Measurements from ENCODE around the gene INO80B. TPM values are rescaled to one million over a fixed set of nuclear protein-coding genes. Genes with fewer than 3 reads are reported as not detected.
A peak's percentile ranks its signal among the peaks of the same experiment; 100 is the strongest.
"Not testable (repeated sequence)": the region's sequence is repeated elsewhere in the genome, so short reads cannot be mapped to it uniquely, and the experiment has no call there.

INO80B gene
- total and polyA plus RNA-seq, 2 of the 8 experiments (the other 6 are each of a cell fraction or from before 2014, with no cell fraction given): 3.9 to 18.5 TPM

DNA sequence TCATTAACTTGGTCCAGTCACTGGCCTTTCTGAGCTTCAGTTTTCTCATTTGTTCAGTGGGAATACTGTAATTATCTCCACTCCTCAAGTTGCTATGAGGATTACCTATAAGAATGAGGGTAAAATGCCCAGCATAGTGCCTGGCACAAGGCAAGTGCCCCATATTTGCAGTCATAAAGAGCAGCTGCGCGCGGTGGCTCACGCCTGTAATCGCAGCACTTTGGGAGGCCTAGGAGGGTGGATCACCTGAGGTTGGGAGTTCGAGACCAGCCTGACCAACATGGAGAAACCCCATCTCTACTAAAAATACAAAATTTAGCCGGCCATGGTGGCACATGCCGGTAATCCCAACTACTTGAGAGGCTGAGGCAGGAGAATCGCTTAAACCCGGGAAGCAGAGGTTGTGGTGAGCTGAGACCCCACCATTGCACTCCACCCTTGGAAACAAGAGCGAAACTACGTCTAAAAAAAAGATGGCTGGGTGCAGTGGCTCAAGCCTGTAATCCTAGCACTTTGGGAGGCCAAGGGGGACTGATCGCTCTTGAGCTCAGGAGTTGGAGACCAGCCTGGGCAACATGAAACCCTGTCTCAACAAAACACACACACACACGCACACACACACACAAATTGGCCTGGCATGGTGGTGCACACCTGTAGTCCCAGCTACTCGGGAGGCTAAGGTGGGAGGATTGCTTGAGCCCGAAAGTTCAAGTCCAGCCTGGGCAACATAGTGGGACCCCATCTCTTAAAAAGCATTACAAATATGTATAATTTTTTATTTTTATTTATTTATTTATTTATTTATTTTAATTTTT is 12.2 kb upstream of the INO80B start:
- Histone ChIP-seq H3K9ac (replicated peaks in 1 of 4; ENCODE audit: extremely low read depth in 1 of 4, low read depth in 3 of 4, low read length in 3 of 4) (peak overlapping the region in 1 of 4 experiments; percentile 77; a peak in 3 of 7 replicates), H3K4me1 (replicated peaks in 1 of 4; ENCODE audit: control insufficient read depth in 3 of 4, insufficient read depth in 4 of 4, low read length in 3 of 4) (peaks cover 4 to 13% (median 12%) of the 10 kb centered on the region in 4 experiments; a peak in 6 of 7 replicates), H3K4me3 (ENCODE audit: extremely low read depth in 1 of 4, insufficient read depth in 2 of 4, low read depth in 3 of 4, low read length in 4 of 4) (peak overlapping the region; percentile 69 to 90 (median 80)), H3K27ac (ENCODE audit: low read depth, low read length) (peak overlapping the region; percentile 87; the same call in 1 of the 2 replicates), H3K4me2 (ENCODE audit: insufficient read depth in 1 of 2, low read depth in 2 of 2, low read length in 2 of 2) (peak overlapping the region; percentile 68 to 92), H2BK15ac (ENCODE audit: low read length) (peak overlapping the region; percentile 92; the same call in 1 of the 2 replicates), H2BK5ac (ENCODE audit: low read depth, low read length) (peak overlapping the region; percentile 81; the same call in 1 of the 2 replicates), H2BK12ac (ENCODE audit: low read depth, low read length) (peak overlapping the region; percentile 39; the same call in 1 of the 2 replicates), H2AFZ (ENCODE audit: low read length) (peak overlapping the region; percentile 79), H3K79me2 (ENCODE audit: control insufficient read depth in 1 of 2, insufficient read depth in 2 of 2, low read length in 2 of 2) (peaks cover 4 to 26% of the 10 kb centered on the region in 2 experiments; a peak in 2 of 4 replicates)
- H4K91ac ChIP-seq (replicated peaks; ENCODE audit: insufficient read length, low read length); H4K5ac ChIP-seq (ENCODE audit: insufficient read length, low read depth, low read length); H3K23me2 ChIP-seq (ENCODE audit: low read depth, low read length); DNase-seq (ENCODE audit: low read depth in 1 of 2, low spot score in 2 of 2); H3K18ac ChIP-seq (ENCODE audit: extremely low read depth, low read length); H2BK120ac ChIP-seq (replicated peaks; ENCODE audit: low read depth, low read length); H3K79me1 ChIP-seq (ENCODE audit: low read depth, low read length); FAIRE-seq; H3K9me3 ChIP-seq (ENCODE audit: insufficient read depth in 2 of 2, low read depth in 1 of 2, low read length in 1 of 2); H4K20me1 ChIP-seq (replicated peaks in 1 of 2; ENCODE audit: control insufficient read depth in 1 of 2, insufficient read depth in 2 of 2, low read length in 2 of 2); H2BK20ac ChIP-seq (ENCODE audit: low read length); H3K36me3 ChIP-seq (ENCODE audit: control insufficient read depth in 2 of 4, insufficient read depth in 4 of 4, low read length in 3 of 4); H3K23ac ChIP-seq (ENCODE audit: insufficient read length); H3K27me3 ChIP-seq (replicated peaks in 1 of 4; ENCODE audit: control insufficient read depth in 3 of 4, extremely low read depth in 1 of 4, insufficient read depth in 3 of 4, low read length in 3 of 4); H3K14ac ChIP-seq (ENCODE audit: insufficient read length); H2AK5ac ChIP-seq (ENCODE audit: low read depth, low read length); H3K56ac ChIP-seq (replicated peaks; ENCODE audit: insufficient read length, low read depth, low read length); H3K4ac ChIP-seq (replicated peaks; ENCODE audit: insufficient read length, low read depth, low read length); H4K8ac ChIP-seq (ENCODE audit: extremely low read depth, insufficient read depth, low read length): not testable (repeated sequence)
- 78% methylated on average over 16 of the region's 16 CpGs; no CpG with 5 or more reads in 1 of the 2 experiments for WGBS, 2 experiments (ENCODE audit: extremely low coverage in 1 of 2, insufficient coverage in 1 of 2, insufficient read length in 1 of 2, insufficient replicate concordance in 2 of 2, low coverage in 1 of 2, low lambda C conversion rate in 2 of 2, missing lambda C conversion rate in 1 of 2)
- ChIA-PET CTCF (ENCODE audit: partially characterized antibody) (interaction anchor here (0.8 to 3.1 kb wide), 7 partner anchors 8 to 42 kb away, joined by 3 to 9 read pairs (median 4); no protein-coding TSS in a partner anchor), POLR2A (ENCODE audit: partially characterized antibody) (interaction anchor here (0.5 to 3.3 kb wide), 14 partner anchors 9 to 281 kb away, joined by 3 to 16 read pairs (median 4); partner anchors contain the start of genes C2orf81, INO80B, WBP1 and WDR54)
